ENCODE measurements around the gene MED9.

MED9 gene

GRCh38 chr17:17540935-17541639, 64.3 kb downstream of the MED9 start:
- DNase-seq: no peak

GRCh38 chr17:17541640-17542001, 64.8 kb downstream of the MED9 start:
- DNase-seq: no peak

All from hematopoietic multipotent progenitor cell treated with erythropoietin and hydrocortisone succinate and interleukin-3 and kit ligand, for 8 days (in vitro differentiated cells).